SK-N-SH treated with all-trans-retinoic acid at 6 μM for 48 hours (cell line): Measurements from ENCODE around the gene KIFC3.

Source experiments
- CSDC2 ChIP-seq: fragments of 250-450 bp; sonication (Bioruptor Pico); IDR thresholded peaks from 2 replicates; pipeline ENCODE4 v1.5.0; 2020; ENCODE audit warnings: mild to moderate bottlenecking, moderate library complexity
- CSRNP3 ChIP-seq: fragments of 250-450 bp; sonication (Bioruptor Pico); IDR thresholded peaks from 2 replicates; pipeline ENCODE4 v1.5.1; 2021; ENCODE audit warnings: mild to moderate bottlenecking, moderate library complexity
- TOX ChIP-seq: fragments of 250-450 bp; sonication (Bioruptor Pico); IDR thresholded peaks from 2 replicates; pipeline ENCODE4 v1.8.0; 2021; ENCODE audit warnings: mild to moderate bottlenecking, moderate library complexity, borderline replicate concordance
- TSHZ2 ChIP-seq: fragments of 250-450 bp; sonication (Bioruptor Pico); IDR thresholded peaks from 2 replicates; pipeline ENCODE4 v1.5.0; 2020; ENCODE audit warnings: mild to moderate bottlenecking, moderate library complexity

DNA sequence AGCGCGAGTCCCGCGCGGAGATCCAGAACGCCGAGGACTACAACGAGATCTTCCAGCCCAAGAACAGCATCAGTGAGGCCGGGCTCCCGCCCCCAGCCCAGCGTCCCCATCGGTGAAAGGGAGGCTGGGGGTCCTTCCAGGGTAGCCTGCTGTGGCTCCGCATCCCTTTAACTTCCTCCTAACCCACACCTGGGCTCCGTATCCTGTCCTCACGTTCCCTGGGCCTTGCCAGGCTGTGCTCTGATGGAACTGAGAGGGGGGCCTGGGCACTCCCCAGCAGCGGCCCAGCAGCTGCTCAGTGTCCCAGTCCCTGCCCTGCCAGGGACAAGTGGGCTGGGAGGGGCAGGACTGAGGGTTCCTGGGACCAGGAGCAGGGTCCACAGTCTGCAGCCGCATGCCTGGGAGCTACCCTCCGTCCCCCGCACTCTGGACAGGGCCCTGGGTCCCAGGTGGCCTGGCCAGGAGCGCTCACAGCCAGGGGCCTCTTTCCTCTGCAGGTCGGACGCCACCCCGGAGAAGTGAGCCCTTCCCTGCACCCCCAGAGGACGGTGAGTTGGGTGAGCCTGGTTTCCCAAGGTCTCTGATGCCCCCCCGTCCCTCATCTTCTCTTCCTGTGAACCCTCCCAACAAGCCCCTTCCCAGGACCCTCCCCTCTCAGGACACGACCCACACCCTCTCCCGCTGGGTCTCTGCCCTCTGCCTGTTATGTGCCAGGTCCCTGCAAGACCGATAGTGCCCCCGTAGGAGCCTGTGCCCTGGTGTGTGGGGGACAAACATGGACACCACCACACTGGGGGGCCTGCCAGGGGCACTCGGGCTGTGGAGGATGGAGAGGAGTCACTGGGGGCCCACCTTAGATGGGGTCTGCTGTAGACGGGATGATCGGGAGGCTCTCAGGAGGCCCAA lies 48.6 kb downstream of the KIFC3 start:
- no peak for TF ChIP-seq CSRNP3 (CRISPR knock-in tag)
- TF ChIP-seq CSDC2 (CRISPR knock-in tag): no peak
- no peak for TF ChIP-seq TOX (CRISPR knock-in tag)
- TF ChIP-seq TSHZ2 (CRISPR knock-in tag): no peak
